Measurements from ENCODE around the gene EP400.
"Not testable (repeated sequence)": the region's sequence is repeated elsewhere in the genome, so short reads cannot be mapped to it uniquely, and the experiment has no call there.

- not testable (repeated sequence) for TF ChIP-seq EZH2 (IDR thresholded peaks at IDR 0.05); POLR2AphosphoS5 (IDR thresholded peaks at IDR 0.05; ENCODE audit: borderline replicate concordance, low read depth, low read length); FOXP2 (optimal IDR thresholded peaks at IDR 0.05; ENCODE audit: control extremely low read depth, extremely low read length, insufficient read depth)
Observed at GRCh38 chr12:131954460-131954859, 4.7 kb downstream of the EP400 start.

All from SK-N-MC (cell line).